H1 (cell line): ENCODE measurements around the gene CCDC82. TPM values are rescaled to one million over a fixed set of nuclear protein-coding genes. Genes with fewer than 3 reads are reported as not detected.

Source experiments
- CTCF ChIA-PET: fragments of 300-600 bp; sonication (Branson Sonifier 250); formaldehyde crosslinking; loops from one replicate; lab custom pipeline; 2021; ENCODE audit not compliant: partially characterized antibody; lab: Charles Lee
- POLR2A ChIA-PET: fragments of 300-600 bp; sonication (Branson Sonifier 250); formaldehyde crosslinking; loops from one replicate; lab custom pipeline; 2021; ENCODE audit warnings: inconsistent platforms; ENCODE audit not compliant: partially characterized antibody; lab: Charles Lee
- DNase-seq, 2 experiments: peaks; one replicate each; pipeline versions ENCODE4 v3.0.0 to v3.0.0-alpha.2; 2010 to 2022; ENCODE audit warnings: low spot score in 2 of 2, low read depth in 1 of 2, mixed read lengths in 1 of 2
- FAIRE-seq: peaks from 2 replicates; lab custom pipeline; 2011; peaks lifted over from hg19 to GRCh38; lab: Jason Lieb, UNC
- H2AFZ ChIP-seq: 2 replicates; pipeline ENCODE4 v1.8.1; 2012; ENCODE audit warnings: low read length, inconsistent platforms
- H2AK5ac ChIP-seq: 2 replicates; pipeline ENCODE4 v1.6.1; 2013; ENCODE audit warnings: low read depth, low read length
- H2BK120ac ChIP-seq: replicated peaks from 2 replicates; pipeline ENCODE3; 2013; ENCODE audit warnings: low read depth, low read length, inconsistent platforms
- H2BK12ac ChIP-seq: 2 replicates; pipeline ENCODE4 v1.6.1; 2013; ENCODE audit warnings: low read depth, low read length
- H2BK15ac ChIP-seq: 2 replicates; pipeline ENCODE4 v1.6.1; 2013; ENCODE audit warnings: low read length
- H2BK20ac ChIP-seq: 2 replicates; pipeline ENCODE4 v1.6.1; 2013; ENCODE audit warnings: low read length
- H2BK5ac ChIP-seq: 2 replicates; pipeline ENCODE4 v1.6.1; 2013; ENCODE audit warnings: low read depth, low read length
- H3K14ac ChIP-seq: 2 replicates; pipeline ENCODE4 v1.6.1; 2013; ENCODE audit warnings: inconsistent platforms; ENCODE audit not compliant: insufficient read length
- H3K18ac ChIP-seq: 2 replicates; pipeline ENCODE4 v1.6.1; 2013; ENCODE audit warnings: low read length; ENCODE audit errors: extremely low read depth
- H3K23ac ChIP-seq: 2 replicates; pipeline ENCODE4 v1.6.1; 2013; ENCODE audit warnings: inconsistent platforms; ENCODE audit not compliant: insufficient read length
- H3K23me2 ChIP-seq: 2 replicates; pipeline ENCODE4 v1.6.1; 2013; ENCODE audit warnings: low read depth, low read length
- H3K27ac ChIP-seq: 2 replicates; pipeline ENCODE4 v1.6.1; 2011; ENCODE audit warnings: low read depth, low read length, inconsistent platforms
- H3K27me3 ChIP-seq, 4 experiments: replicated peaks in 1 of 4; 1 replicate in 1 of 4; 2 replicates in 3 of 4; pipeline versions ENCODE4 v1.6.1 to v1.8.1; 2011 to 2013; ENCODE audit warnings: low read length in 3 of 4, mild to moderate bottlenecking in 3 of 4, inconsistent platforms in 2 of 4, mixed read lengths in 2 of 4, moderate library complexity in 1 of 4; ENCODE audit not compliant: control insufficient read depth in 3 of 4, insufficient read depth in 3 of 4; ENCODE audit errors: extremely low read depth in 1 of 4
- H3K36me3 ChIP-seq, 4 experiments: 2 replicates each; pipeline versions ENCODE4 v1.6.1 to v1.8.1; 2011 to 2013; ENCODE audit warnings: mild to moderate bottlenecking in 4 of 4, low read length in 3 of 4, moderate library complexity in 2 of 4, control low read depth in 1 of 4, inconsistent platforms in 1 of 4; ENCODE audit not compliant: insufficient read depth in 4 of 4, control insufficient read depth in 2 of 4
- H3K4ac ChIP-seq: replicated peaks from 2 replicates; pipeline ENCODE3; 2013; ENCODE audit warnings: low read length, low read depth, mixed read lengths, inconsistent platforms; ENCODE audit not compliant: insufficient read length
- H3K4me1 ChIP-seq, 4 experiments: replicated peaks in 1 of 4; 1 replicate in 1 of 4; 2 replicates in 3 of 4; pipeline versions ENCODE4 v1.6.1 to v1.8.1; 2011 to 2013; ENCODE audit warnings: low read length in 3 of 4, inconsistent platforms in 2 of 4, mixed read lengths in 1 of 4; ENCODE audit not compliant: insufficient read depth in 4 of 4, control insufficient read depth in 3 of 4
- H3K4me2 ChIP-seq, 2 experiments: 2 replicates each; pipeline versions ENCODE4 v1.6.1 to v1.8.1; 2011 to 2013; ENCODE audit warnings: low read depth in 2 of 2, low read length in 2 of 2, control low read depth in 1 of 2, inconsistent platforms in 1 of 2, mild to moderate bottlenecking in 1 of 2; ENCODE audit not compliant: insufficient read depth in 1 of 2
- H3K4me3 ChIP-seq, 4 experiments: fragments of 200-600, 300-600 bp in 1 of 4; sonication (generic), shearing (Covaris generic), sonication (Bioruptor Twin) in 1 of 4; 2 replicates each; pipeline versions ENCODE4 v1.5.1 to v1.8.1; 2011 to 2016; ENCODE audit warnings: low read length in 4 of 4, low read depth in 3 of 4, control low read depth in 2 of 4, inconsistent platforms in 2 of 4, mild to moderate bottlenecking in 2 of 4, mixed read lengths in 1 of 4, moderate library complexity in 1 of 4; ENCODE audit not compliant: insufficient read depth in 2 of 4; ENCODE audit errors: extremely low read depth in 1 of 4
- H3K56ac ChIP-seq: replicated peaks from 2 replicates; pipeline ENCODE3; 2013; ENCODE audit warnings: low read depth, mild to moderate bottlenecking, mixed read lengths, low read length, inconsistent platforms; ENCODE audit not compliant: insufficient read length
- H3K79me1 ChIP-seq: 2 replicates; pipeline ENCODE4 v1.6.1; 2013; ENCODE audit warnings: low read depth, low read length, control low read depth
- H3K79me2 ChIP-seq, 2 experiments: 2 replicates each; pipeline versions ENCODE4 v1.6.1 to v1.8.1; 2012 to 2013; ENCODE audit warnings: low read length in 2 of 2, mild to moderate bottlenecking in 2 of 2, inconsistent platforms in 1 of 2; ENCODE audit not compliant: insufficient read depth in 2 of 2, control insufficient read depth in 1 of 2
- H3K9ac ChIP-seq, 4 experiments: replicated peaks in 1 of 4; 1 replicate in 1 of 4; 2 replicates in 3 of 4; pipeline versions ENCODE4 v1.6.1 to v1.8.1; 2011 to 2013; ENCODE audit warnings: low read depth in 3 of 4, low read length in 3 of 4, control low read depth in 2 of 4, mild to moderate bottlenecking in 2 of 4, moderate library complexity in 2 of 4, inconsistent platforms in 1 of 4; ENCODE audit errors: extremely low read depth in 1 of 4
- H3K9me3 ChIP-seq, 2 experiments: 2 replicates each; pipeline versions ENCODE4 v1.6.1 to v1.8.1; 2012 to 2013; ENCODE audit warnings: mild to moderate bottlenecking in 2 of 2, moderate library complexity in 2 of 2, control low read depth in 1 of 2, inconsistent platforms in 1 of 2, low read depth in 1 of 2, low read length in 1 of 2, mixed read lengths in 1 of 2; ENCODE audit not compliant: insufficient read depth in 2 of 2
- H4K20me1 ChIP-seq, 2 experiments: replicated peaks in 1 of 2; 2 replicates each; pipeline versions ENCODE3 to v1.8.1; 2011 to 2013; ENCODE audit warnings: inconsistent platforms in 2 of 2, low read length in 2 of 2, mild to moderate bottlenecking in 1 of 2; ENCODE audit not compliant: insufficient read depth in 2 of 2, control insufficient read depth in 1 of 2
- H4K5ac ChIP-seq: 2 replicates; pipeline ENCODE4 v1.6.1; 2013; ENCODE audit warnings: low read length, low read depth, mixed read lengths, inconsistent platforms; ENCODE audit not compliant: insufficient read length
- H4K8ac ChIP-seq: 2 replicates; pipeline ENCODE4 v1.8.0; 2013; ENCODE audit warnings: mild to moderate bottlenecking, moderate library complexity, low read length, inconsistent platforms; ENCODE audit not compliant: insufficient read depth; ENCODE audit errors: extremely low read depth
- H4K91ac ChIP-seq: replicated peaks from 2 replicates; pipeline ENCODE3; 2013; ENCODE audit warnings: low read length, mixed read lengths, inconsistent platforms; ENCODE audit not compliant: insufficient read length
- CBX5 ChIP-seq: fragments of 300-800, 300-1000 bp; sonication (generic); IDR thresholded peaks from 2 replicates; pipeline ENCODE4 v1.7.1; 2016; ENCODE audit warnings: antibody characterized with exemption, low read length, low read depth
- CHD1 ChIP-seq: IDR thresholded peaks from 2 replicates; pipeline ENCODE4 v1.6.1; 2012; ENCODE audit warnings: low read depth, low read length, improper control_type of control experiment
- CHD2 ChIP-seq: IDR thresholded peaks from 2 replicates; pipeline ENCODE4 v1.6.1; 2012; ENCODE audit warnings: low read length, improper control_type of control experiment
- CTCF ChIP-seq, 3 experiments: IDR thresholded peaks; 1 replicate in 2 of 3; 2 replicates in 1 of 3; pipeline versions ENCODE4 v1.5.1 to v1.6.1; 2011; ENCODE audit warnings: low read length in 3 of 3, mild to moderate bottlenecking in 3 of 3, inconsistent platforms in 2 of 3, low read depth in 1 of 3, moderate library complexity in 1 of 3; ENCODE audit not compliant: insufficient read depth in 1 of 3; ENCODE audit errors: control extremely low read depth in 1 of 3
- HDAC2 ChIP-seq, 2 experiments: fragments of 300-600 bp in 1 of 2; sonication (generic) in 1 of 2; IDR thresholded peaks; 2 replicates each; pipeline ENCODE4 v1.6.1; 2011 to 2012; ENCODE audit warnings: low read depth in 2 of 2, low read length in 2 of 2, mild to moderate bottlenecking in 2 of 2, moderate library complexity in 2 of 2, borderline replicate concordance in 1 of 2, inconsistent platforms in 1 of 2
- KDM1A ChIP-seq: fragments of 200-600, 300-600 bp; sonication (generic); IDR thresholded peaks from 2 replicates; pipeline ENCODE4 v1.7.1; 2016; ENCODE audit warnings: mild to moderate bottlenecking, low read length, borderline replicate concordance
- NANOG ChIP-seq: IDR thresholded peaks from 2 replicates; pipeline ENCODE4 v1.6.1; 2011; ENCODE audit warnings: low read length, low read depth, mild to moderate bottlenecking, inconsistent platforms; ENCODE audit not compliant: insufficient read depth, poor library complexity, severe bottlenecking
- TAF1 ChIP-seq: IDR thresholded peaks from 2 replicates; pipeline ENCODE4 v1.6.1; 2011; ENCODE audit warnings: mild to moderate bottlenecking, low read depth, low read length
- WGBS, 2 experiments: shearing (Covaris generic) in 1 of 2; methylation state at CpG; one replicate each; pipeline versions ENCODE4 v1.1.6 to v1.1.7; 2013 to 2015; ENCODE audit warnings: low lambda C conversion rate in 2 of 2, mixed read lengths in 2 of 2, inconsistent platforms in 1 of 2, low coverage in 1 of 2, missing lambda C conversion rate in 1 of 2; ENCODE audit not compliant: insufficient replicate concordance in 2 of 2, insufficient coverage in 1 of 2, insufficient read length in 1 of 2; ENCODE audit errors: extremely low coverage in 1 of 2, missing lambda C conversion rate in 1 of 2; 5-methylcytosine and 5-hydroxymethylcytosine counted together
- polyA plus RNA-seq, 7 experiments: library from polyadenylated mRNA; depleted of rRNA in 3 of 7; stranded (reverse) in 5 of 7; unstranded in 2 of 7; fragments of >200 nt in 5 of 7; fragments of 200-250 nt in 2 of 7; gene quantifications; 1 replicate in 5 of 7; 2 replicates in 1 of 7; 4 replicates in 1 of 7; pipeline versions ENCODE4 v1.2.1 to v1.2.3, GENCODE V29; 2011 to 2013; ENCODE audit warnings: missing spikeins in 2 of 7, mixed read lengths in 2 of 7
- total RNA-seq: library from RNA; stranded (reverse); fragmentation: NEBNext Ultra II Directional; extraction: Animal tissue kit (Norgen Biotek cat#: 25700); gene quantifications from 2 replicates; pipeline ENCODE4 v1.2.1, GENCODE V29; 2021

CCDC82 gene
- total and polyA plus RNA-seq, 2 of the 8 experiments (the other 6 are each of a cell fraction or from before 2014, with no cell fraction given): 6.0 to 15.2 TPM

DNA sequence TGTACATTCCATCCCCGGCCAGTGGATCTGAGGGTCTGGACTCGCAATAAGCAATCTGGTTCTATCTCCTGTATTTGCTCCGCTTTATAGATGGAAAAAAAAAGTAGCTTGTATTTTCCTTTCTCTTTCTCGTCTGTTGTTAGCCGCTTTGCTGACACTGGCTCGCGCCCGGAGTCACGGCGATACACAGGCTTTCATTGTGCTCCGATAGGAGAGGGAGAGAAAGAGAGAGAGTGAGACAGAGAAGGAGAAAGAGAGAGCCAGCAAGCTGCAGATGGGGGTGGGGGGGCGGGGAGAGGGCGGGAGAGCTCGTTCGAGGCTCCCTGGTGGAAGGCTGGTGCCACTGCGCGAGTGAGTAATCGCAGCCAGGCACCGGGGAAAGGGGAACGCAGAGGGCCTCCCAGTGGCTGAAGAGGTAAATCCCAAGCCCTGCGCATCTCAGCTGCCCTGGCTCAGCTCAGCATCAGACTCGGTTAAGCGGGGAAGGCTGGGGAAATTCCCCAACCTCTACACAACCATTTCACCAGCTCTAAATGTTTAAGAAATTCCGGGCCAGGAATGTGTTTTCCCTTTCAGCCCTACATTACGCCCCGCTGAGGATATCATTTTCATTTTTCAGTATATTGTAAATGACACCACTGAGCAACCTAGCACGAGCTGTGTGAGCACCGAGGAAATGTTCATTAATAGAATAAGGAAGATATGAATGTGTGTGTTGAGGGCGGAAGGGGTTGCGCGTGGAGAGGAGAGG, 46.6 kb downstream of the CCDC82 start, which contains the start of gene MAML2:
MAML2 (minus strand) TSS at position 235 of the 751 bp plus-strand sequence. CDS start 1,300 bp downstream, outside the sequence.
- H2BK120ac ChIP-seq: no peak within 1 kb of the TSS
- peak within 1 kb of the TSS; percentile 48 to 95 (median 70) for H3K4me3 ChIP-seq
- WGBS, 2 experiments: 20 to 100% methylated on average over 4 to 26 of the region's 31 CpGs
- H3K4me1 ChIP-seq: peaks cover 0 to 19% (median 6%) of the 10 kb centered on the region in 4 experiments; a peak in 6 of 7 replicates
- H3K27ac ChIP-seq: no peak within 1 kb of the TSS
- H3K18ac ChIP-seq: peak within 1 kb of the TSS; percentile 68; the same call in 1 of the 2 replicates
- H4K5ac ChIP-seq: no peak within 1 kb of the TSS
- no peaks in the 10 kb centered on the region; the same call in 1 of the 2 replicates for H3K79me1 ChIP-seq
- H3K9ac ChIP-seq: peak within 1 kb of the TSS in 1 of 4 experiments; percentile 54; a peak in 1 of 7 replicates
- H4K20me1 ChIP-seq: no peaks in the 10 kb centered on the region
- peaks cover 0 to 3% (median 0%) of the 10 kb centered on the region in 4 experiments; a peak in 1 of 7 replicates for H3K27me3 ChIP-seq
- no peak within 1 kb of the TSS for H4K91ac ChIP-seq
- no peak within 1 kb of the TSS for H3K23ac ChIP-seq
- 0 out of 2 replicates have a peak within 1 kb of the TSS, but pooled peaks have one; percentile 77 for H2BK15ac ChIP-seq
- no peak within 1 kb of the TSS for H3K14ac ChIP-seq
- H3K9me3 ChIP-seq: no peaks in the 10 kb centered on the region
- peak within 1 kb of the TSS; percentile 21 for H3K56ac ChIP-seq
- H3K4me2 ChIP-seq: peak within 1 kb of the TSS; percentile 51 to 84
- ChIA-PET CTCF (interaction anchor here (0.6 to 7.7 kb wide), 91 partner anchors 9 to 702 kb away, joined by 3 to 49 read pairs (median 5); partner anchors contain the start of genes CCDC82 and JRKL), POLR2A (interaction anchor here (0.8 to 3.3 kb wide), 5 partner anchors 11 to 287 kb away, joined by 4 to 13 read pairs (median 5); partner anchors contain the start of genes CCDC82 and JRKL)
- H4K8ac ChIP-seq: peak within 1 kb of the TSS; percentile 66; the same call in 1 of the 2 replicates
- FAIRE-seq: no peak
- H2AK5ac ChIP-seq: no peak within 1 kb of the TSS
- H2BK20ac ChIP-seq: no peak within 1 kb of the TSS
- H3K79me2 ChIP-seq: peaks cover 0 to 7% of the 10 kb centered on the region in 2 experiments; a peak in 1 of 4 replicates
- no peaks in the 10 kb centered on the region for H3K36me3 ChIP-seq
- peak within 1 kb of the TSS; percentile 98 for H2AFZ ChIP-seq
- DNase-seq: peak; percentile 81 to 84
- no peak within 1 kb of the TSS for H2BK5ac ChIP-seq
- H3K23me2 ChIP-seq: peaks cover 6% of the 10 kb centered on the region; the same call in 1 of the 2 replicates
- H3K4ac ChIP-seq: no peak within 1 kb of the TSS
- H2BK12ac ChIP-seq: no peak within 1 kb of the TSS; the same call in 1 of the 2 replicates
- no peak for TF ChIP-seq HDAC2 (IDR thresholded peaks at IDR 0.05; ENCODE audit: borderline replicate concordance in 1 of 2, low read depth in 2 of 2, low read length in 2 of 2)
- no peak for TF ChIP-seq CBX5
- no peak for TF ChIP-seq CHD1
- no peak for TF ChIP-seq NANOG
- no peak for TF ChIP-seq KDM1A
- no peak for TF ChIP-seq TAF1
- 0 out of 2 replicates have a peak, but pooled peaks have one; percentile 16 for TF ChIP-seq CHD2
- TF ChIP-seq CTCF (IDR thresholded peaks at IDR 0.05; ENCODE audit: control extremely low read depth in 1 of 3, insufficient read depth in 1 of 3, low read depth in 1 of 3, low read length in 3 of 3): peak; percentile 89 to 98 (median 95)
